HG02885 (cell line): ENCODE results near the gene DSCAML1.

Experiments
- ATAC-seq: cut with Tn5 transposase; IDR thresholded peaks from one replicate; pipeline ENCODE4 v1.9.1; 2021; ENCODE audit warnings: mild to moderate bottlenecking; ENCODE audit not compliant: unreplicated experiment, poor library complexity

Gene DSCAML1

GRCh38 chr11:117704395-117705100, 92.5 kb downstream of the DSCAML1 start:
- no peak for ATAC-seq

GRCh38 chr11:117702946-117703598, 93.9 kb downstream of the DSCAML1 start:
- ATAC-seq = no peak

GRCh38 chr11:117701781-117702180, 95.2 kb downstream of the DSCAML1 start:
- no peak for ATAC-seq

GRCh38 chr11:117700551-117700950, 96.5 kb downstream of the DSCAML1 start:
- ATAC-seq = no peak

DNA sequence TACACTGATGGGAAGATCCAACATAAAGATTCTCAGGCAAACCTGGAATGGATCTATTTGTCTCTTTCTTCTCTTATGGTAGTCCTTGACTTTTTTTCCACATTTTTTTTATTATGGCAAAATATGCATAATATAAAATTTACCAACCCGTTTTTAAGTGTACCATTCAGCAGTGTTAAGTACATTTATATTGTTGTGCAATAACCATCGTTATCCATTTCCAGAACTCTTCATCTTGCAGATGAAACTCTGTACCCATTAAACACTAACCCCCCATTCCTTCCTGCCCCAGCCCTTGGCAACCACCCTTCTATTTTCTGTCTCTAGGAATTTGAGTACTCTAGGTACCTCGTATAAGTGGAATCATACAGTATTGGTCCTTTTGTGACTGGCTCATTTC, 99.7 kb downstream of the DSCAML1 start:
- no peak for ATAC-seq

- ATAC-seq = no peak
Observed at GRCh38 chr11:117696540-117696939, 100.5 kb downstream of the DSCAML1 start.

GRCh38 chr11:117693344-117693743, 103.7 kb downstream of the DSCAML1 start:
- no peak for ATAC-seq

DNA sequence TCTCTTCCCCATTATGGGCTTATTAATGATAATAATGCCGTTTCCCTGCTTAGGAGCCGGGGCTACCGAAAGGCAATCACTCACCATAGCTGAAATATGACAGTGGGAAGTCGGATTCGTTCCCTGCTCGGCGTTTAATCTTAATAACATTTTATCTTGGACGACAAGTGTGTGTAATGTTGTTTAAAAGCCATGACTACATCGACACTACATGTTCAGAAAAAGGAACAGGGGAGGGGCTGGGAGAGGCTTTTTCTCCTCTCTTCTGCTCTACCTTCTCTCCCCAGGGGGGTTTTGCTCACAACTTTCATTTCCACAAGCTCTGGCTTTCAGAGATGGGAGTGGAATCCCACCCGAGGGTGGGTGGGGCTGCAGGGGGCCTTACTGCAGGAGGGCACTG, 105.5 kb downstream of the DSCAML1 start:
- ATAC-seq = no peak

GRCh38 chr11:117691218-117691514, 105.8 kb downstream of the DSCAML1 start:
- ATAC-seq = no peak

- ATAC-seq = no peak
Observed at GRCh38 chr11:117690484-117691217, 106.4 kb downstream of the DSCAML1 start.

- ATAC-seq = no peak
Observed at GRCh38 chr11:117688255-117688797, 108.7 kb downstream of the DSCAML1 start.

GRCh38 chr11:117687776-117688175, 109.2 kb downstream of the DSCAML1 start:
- ATAC-seq = no peak

GRCh38 chr11:117686711-117687110, 110.3 kb downstream of the DSCAML1 start:
- no peak for ATAC-seq

DNA sequence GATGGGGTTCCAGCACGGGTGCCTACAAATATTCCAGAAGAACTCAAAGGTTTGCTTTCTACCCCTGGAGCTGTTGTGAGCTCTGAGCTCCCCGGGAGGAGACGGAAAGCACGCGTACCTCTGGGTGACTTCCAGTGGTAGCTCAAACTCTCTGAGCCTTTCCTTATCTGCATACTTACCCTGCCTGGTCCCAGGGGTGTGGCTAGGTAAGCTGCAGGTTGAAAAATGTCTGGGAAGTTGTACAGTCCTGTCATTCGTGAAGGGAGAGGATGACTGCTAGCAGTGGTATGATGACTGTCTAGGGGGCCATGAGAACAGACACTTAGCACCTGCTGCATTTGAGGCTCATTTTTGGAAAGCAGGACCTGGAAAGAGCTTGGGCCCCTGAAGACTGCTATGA, 111.5 kb downstream of the DSCAML1 start:
- no peak for ATAC-seq

GRCh38 chr11:117684731-117685130, 112.3 kb downstream of the DSCAML1 start:
- no peak for ATAC-seq

GRCh38 chr11:117684111-117684510, 112.9 kb downstream of the DSCAML1 start:
- no peak for ATAC-seq

- no peak for ATAC-seq
Observed at GRCh38 chr11:117681438-117681837, 115.6 kb downstream of the DSCAML1 start.

GRCh38 chr11:117679461-117679860, 117.6 kb downstream of the DSCAML1 start:
- ATAC-seq = no peak

DNA sequence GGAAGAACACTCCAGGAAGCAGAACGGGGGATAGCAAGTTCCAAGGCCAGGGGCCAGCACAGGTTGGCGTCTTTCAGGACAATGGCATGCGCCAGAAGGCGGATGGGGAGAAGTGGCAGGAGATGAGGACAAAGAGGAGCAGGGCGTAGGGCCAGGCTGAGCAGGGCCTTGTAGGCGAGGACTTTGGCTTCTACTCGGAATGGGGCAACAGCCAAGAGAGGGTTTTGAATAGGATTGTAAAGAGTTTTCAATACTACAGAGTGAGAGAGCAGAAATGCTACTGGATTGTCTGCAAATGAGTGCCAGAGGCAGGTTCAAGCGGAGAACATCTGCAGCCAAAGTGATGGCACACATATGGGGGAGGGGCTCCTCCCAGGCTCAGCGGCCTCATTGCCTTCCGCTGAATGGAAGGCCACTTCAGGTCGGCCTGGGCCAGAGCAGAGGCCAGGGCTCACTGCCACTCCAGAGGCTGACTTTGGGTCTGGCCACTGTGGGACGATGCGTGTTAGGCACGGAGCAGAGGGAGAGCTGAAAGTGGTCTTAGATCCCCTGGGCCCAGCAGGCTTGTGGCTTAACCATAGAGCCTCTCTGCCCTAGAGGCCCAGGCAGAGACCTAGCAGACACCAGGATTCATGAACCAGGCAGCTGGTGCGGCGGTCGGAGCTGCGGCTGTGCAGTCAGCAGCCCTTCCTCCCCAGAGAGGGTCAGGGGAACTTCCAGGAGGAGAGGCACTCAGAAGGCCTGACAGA, 118.2 kb downstream of the DSCAML1 start:
- ATAC-seq = no peak

GRCh38 chr11:117677729-117678310, 119.2 kb downstream of the DSCAML1 start:
- ATAC-seq = no peak
